Testis (tissue), 2 donors: ENCODE data around the gene LHX3.

ENCODE experiments used
- CTCF ChIP-seq, 3 experiments: fragments of 450-650 bp in 2 of 3; fragments of 200-600 bp in 1 of 3; sonication (generic) in 1 of 3; IDR thresholded peaks; one replicate each; pipeline ENCODE4 v1.5.1; 2016 to 2019; ENCODE audit warnings: antibody characterized with exemption in 3 of 3, mild to moderate bottlenecking in 2 of 3, moderate library complexity in 1 of 3
- POLR2A ChIP-seq: fragments of 450-650 bp; IDR thresholded peaks from one replicate; pipeline ENCODE4 v1.6.1; 2017; ENCODE audit warnings: antibody characterized with exemption, mild to moderate bottlenecking, moderate library complexity

- TF ChIP-seq POLR2A (no peak), CTCF (IDR thresholded peaks at IDR 0.05) (no peak)
Measured at GRCh38 chr9:136193127-136193890, 11.6 kb downstream of the LHX3 start.
